Endothelial cell of umbilical vein (primary cell): ENCODE data around the gene PRR19.

Experiments
- JUN ChIP-seq: IDR thresholded peaks from 2 replicates; pipeline ENCODE4 v1.6.1; 2011; ENCODE audit warnings: borderline replicate concordance, low read depth; ENCODE audit not compliant: insufficient read length, insufficient read depth
- POLR2A ChIP-seq: IDR thresholded peaks from 2 replicates; pipeline ENCODE4 v1.6.1; 2012; ENCODE audit warnings: low read depth, mild to moderate bottlenecking, control low read depth, low read length
- TF ChIP-seq, protein P1 (sequence below), 2 donors: IDR thresholded peaks; 1 replicate in 1 of 2; 2 replicates in 1 of 2; pipeline ENCODE4 v1.5.1; 2011; ENCODE audit warnings: low read length in 2 of 2, mild to moderate bottlenecking in 2 of 2, moderate library complexity in 2 of 2, control low read depth in 1 of 2, inconsistent platforms in 1 of 2, low read depth in 1 of 2; ENCODE audit not compliant: insufficient read depth in 1 of 2; ENCODE audit errors: extremely low read depth in 1 of 2

- TF ChIP-seq, protein P1, sequence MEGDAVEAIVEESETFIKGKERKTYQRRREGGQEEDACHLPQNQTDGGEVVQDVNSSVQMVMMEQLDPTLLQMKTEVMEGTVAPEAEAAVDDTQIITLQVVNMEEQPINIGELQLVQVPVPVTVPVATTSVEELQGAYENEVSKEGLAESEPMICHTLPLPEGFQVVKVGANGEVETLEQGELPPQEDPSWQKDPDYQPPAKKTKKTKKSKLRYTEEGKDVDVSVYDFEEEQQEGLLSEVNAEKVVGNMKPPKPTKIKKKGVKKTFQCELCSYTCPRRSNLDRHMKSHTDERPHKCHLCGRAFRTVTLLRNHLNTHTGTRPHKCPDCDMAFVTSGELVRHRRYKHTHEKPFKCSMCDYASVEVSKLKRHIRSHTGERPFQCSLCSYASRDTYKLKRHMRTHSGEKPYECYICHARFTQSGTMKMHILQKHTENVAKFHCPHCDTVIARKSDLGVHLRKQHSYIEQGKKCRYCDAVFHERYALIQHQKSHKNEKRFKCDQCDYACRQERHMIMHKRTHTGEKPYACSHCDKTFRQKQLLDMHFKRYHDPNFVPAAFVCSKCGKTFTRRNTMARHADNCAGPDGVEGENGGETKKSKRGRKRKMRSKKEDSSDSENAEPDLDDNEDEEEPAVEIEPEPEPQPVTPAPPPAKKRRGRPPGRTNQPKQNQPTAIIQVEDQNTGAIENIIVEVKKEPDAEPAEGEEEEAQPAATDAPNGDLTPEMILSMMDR (IDR thresholded peaks at IDR 0.05; ENCODE audit: extremely low read depth in 1 of 2, insufficient read depth in 1 of 2, low read depth in 1 of 2, low read length in 2 of 2), result no peak
- TF ChIP-seq POLR2A (no peak), JUN (no peak)
Measured at GRCh38 chr19:42285988-42286348, 16.0 kb upstream of the PRR19 start.
